Liver (tissue), 9 donors: Measurements from ENCODE around the gene PDRG1. TPM values are rescaled to one million over a fixed set of nuclear protein-coding genes. Genes with fewer than 3 reads are reported as not detected.

Experiments used
- DNase-seq: peaks from one replicate; pipeline ENCODE4 v3.0.0-alpha.2; 2017; ENCODE audit warnings: low spot score
- H3K27ac ChIP-seq, 2 donors: one replicate each; pipeline ENCODE4 v1.7.0; 2013; ENCODE audit warnings: inconsistent platforms in 2 of 2, low read length in 2 of 2, control low read depth in 1 of 2, low read depth in 1 of 2, mild to moderate bottlenecking in 1 of 2
- H3K27me3 ChIP-seq, 4 donors: one replicate each; pipeline versions ENCODE4 v1.6.1 to v1.7.0; 2013; ENCODE audit warnings: low read length in 3 of 4, inconsistent platforms in 1 of 4, mild to moderate bottlenecking in 1 of 4, moderate library complexity in 1 of 4; ENCODE audit not compliant: control insufficient read depth in 4 of 4, insufficient read depth in 4 of 4
- H3K36me3 ChIP-seq, 4 donors: one replicate each; pipeline versions ENCODE4 v1.6.1 to v1.7.0; 2013; ENCODE audit warnings: low read length in 3 of 4, mild to moderate bottlenecking in 3 of 4, low read depth in 1 of 4, moderate library complexity in 1 of 4; ENCODE audit not compliant: control insufficient read depth in 4 of 4, insufficient read depth in 3 of 4
- H3K4me1 ChIP-seq, 4 donors: one replicate each; pipeline versions ENCODE4 v1.6.1 to v1.7.0; 2013; ENCODE audit warnings: low read length in 3 of 4, mild to moderate bottlenecking in 3 of 4, moderate library complexity in 1 of 4; ENCODE audit not compliant: control insufficient read depth in 4 of 4, insufficient read depth in 4 of 4
- H3K4me3 ChIP-seq, 3 donors: one replicate each; pipeline versions ENCODE4 v1.6.1 to v1.7.0; 2013; ENCODE audit warnings: low read length in 3 of 3, control low read depth in 1 of 3, low read depth in 1 of 3, mild to moderate bottlenecking in 1 of 3
- H3K9ac ChIP-seq, 2 donors: one replicate each; pipeline ENCODE4 v1.7.0; 2013; ENCODE audit warnings: low read length in 2 of 2, mild to moderate bottlenecking in 2 of 2, moderate library complexity in 2 of 2, control low read depth in 1 of 2, low read depth in 1 of 2
- H3K9me3 ChIP-seq, 4 donors: one replicate each; pipeline versions ENCODE4 v1.6.1 to v1.7.0; 2013; ENCODE audit warnings: low read length in 3 of 4; ENCODE audit not compliant: control insufficient read depth in 4 of 4
- ATF3 ChIP-seq: IDR thresholded peaks from 2 replicates; pipeline ENCODE4 v1.6.1; 2016; ENCODE audit warnings: antibody characterized with exemption
- CTCF ChIP-seq: fragments of 150-350 bp; IDR thresholded peaks from 2 replicates; pipeline ENCODE4 v1.5.1; 2017; ENCODE audit warnings: improper control_type of control experiment, low read depth, low read length; ENCODE audit not compliant: missing input control
- FOXA2 ChIP-seq: IDR thresholded peaks from 2 replicates; pipeline ENCODE4 v1.6.1; 2016; ENCODE audit warnings: antibody characterized with exemption
- HNF4A ChIP-seq, 2 donors: conservative IDR thresholded peaks; 2 replicates each; pipeline ENCODE4 v1.6.1; 2016; ENCODE audit warnings: antibody characterized with exemption in 2 of 2, mild to moderate bottlenecking in 2 of 2
- HNF4G ChIP-seq: IDR thresholded peaks from 2 replicates; pipeline ENCODE4 v1.6.1; 2016; ENCODE audit warnings: antibody characterized with exemption
- RAD21 ChIP-seq, 2 donors: IDR thresholded peaks; 2 replicates each; pipeline ENCODE4 v1.6.1; 2016; ENCODE audit warnings: antibody characterized with exemption in 2 of 2, mild to moderate bottlenecking in 2 of 2
- YY1 ChIP-seq: IDR thresholded peaks from 2 replicates; pipeline ENCODE4 v1.6.1; 2016; ENCODE audit warnings: antibody characterized with exemption, mild to moderate bottlenecking
- WGBS: extraction: QIAGEN DNeasy Blood & Tissue Kit; methylation state at CpG from one replicate; pipeline ENCODE4 v1.1.7; 2013; 5-methylcytosine and 5-hydroxymethylcytosine counted together
- polyA plus RNA-seq, 2 donors: library from polyadenylated mRNA; stranded (reverse) in 1 of 2; unstranded in 1 of 2; fragments of 200-250 nt in 1 of 2; fragments of >200 nt in 1 of 2; fragmentation: Nextera tagmentation in 1 of 2; extraction: Ambion mirVana in 1 of 2; gene quantifications; one replicate each; pipeline versions ENCODE4 v1.2.1 to v1.2.3, GENCODE V29; 2013 to 2015
- total RNA-seq, 2 donors: library from RNA; depleted of rRNA; stranded (reverse); fragments of >200 nt; gene quantifications; one replicate each; pipeline ENCODE4 v1.2.3, GENCODE V29; 2014
- TF ChIP-seq, protein P1 (sequence below): IDR thresholded peaks from 2 replicates; pipeline ENCODE4 v1.6.1; 2016; ENCODE audit warnings: antibody characterized with exemption
- donor health status: healthy.
- donor health status: healthy.
- donor health status: healthy.
- donor health status: healthy.
- donor health status: healthy.

PDRG1 gene
- total and polyA plus RNA-seq, 4 donors = 2.2 to 8.0 (median 3.6) TPM

DNA sequence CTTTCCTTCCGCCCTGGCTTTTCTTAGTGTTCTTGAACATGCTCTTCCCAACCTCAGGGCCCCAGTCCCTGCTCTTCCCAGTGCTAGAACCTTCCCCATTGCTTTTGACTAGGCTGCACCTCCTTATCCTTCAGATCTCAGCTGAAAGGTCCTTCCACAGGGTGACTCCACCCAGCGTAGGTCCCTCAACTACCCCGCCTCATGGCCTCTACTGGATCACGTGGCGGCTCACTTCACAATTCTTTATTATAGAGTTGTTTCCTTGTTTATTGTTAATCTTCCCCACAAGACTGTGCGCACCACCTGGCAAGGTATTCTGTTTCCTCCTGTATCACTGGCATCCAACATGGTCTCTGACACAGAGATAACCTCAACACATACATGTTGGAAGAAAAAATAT is 50.2 kb downstream of the PDRG1 start:
- no peak for TF ChIP-seq FOXA2
- TF ChIP-seq YY1 = no peak
- TF ChIP-seq RAD21 (IDR thresholded peaks at IDR 0.05) = no peak
- no peak for TF ChIP-seq ATF3
- TF ChIP-seq HNF4A (conservative IDR thresholded peaks at IDR 0.05) = no peak
- TF ChIP-seq HNF4G = no peak
- TF ChIP-seq, protein P1, sequence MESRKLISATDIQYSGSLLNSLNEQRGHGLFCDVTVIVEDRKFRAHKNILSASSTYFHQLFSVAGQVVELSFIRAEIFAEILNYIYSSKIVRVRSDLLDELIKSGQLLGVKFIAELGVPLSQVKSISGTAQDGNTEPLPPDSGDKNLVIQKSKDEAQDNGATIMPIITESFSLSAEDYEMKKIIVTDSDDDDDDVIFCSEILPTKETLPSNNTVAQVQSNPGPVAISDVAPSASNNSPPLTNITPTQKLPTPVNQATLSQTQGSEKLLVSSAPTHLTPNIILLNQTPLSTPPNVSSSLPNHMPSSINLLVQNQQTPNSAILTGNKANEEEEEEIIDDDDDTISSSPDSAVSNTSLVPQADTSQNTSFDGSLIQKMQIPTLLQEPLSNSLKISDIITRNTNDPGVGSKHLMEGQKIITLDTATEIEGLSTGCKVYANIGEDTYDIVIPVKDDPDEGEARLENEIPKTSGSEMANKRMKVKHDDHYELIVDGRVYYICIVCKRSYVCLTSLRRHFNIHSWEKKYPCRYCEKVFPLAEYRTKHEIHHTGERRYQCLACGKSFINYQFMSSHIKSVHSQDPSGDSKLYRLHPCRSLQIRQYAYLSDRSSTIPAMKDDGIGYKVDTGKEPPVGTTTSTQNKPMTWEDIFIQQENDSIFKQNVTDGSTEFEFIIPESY = no peak
- Histone ChIP-seq H3K27ac (no peak overlapping the region), H3K9ac (no peak overlapping the region), H3K36me3 (no peaks in the 10 kb centered on the region), H3K4me1 (no peaks in the 10 kb centered on the region), H3K4me3 (no peak overlapping the region), H3K9me3 (no peaks in the 10 kb centered on the region), H3K27me3 (no peaks in the 10 kb centered on the region)
- DNase-seq = no peak
- WGBS = 76% methylated on average over 6 of the region's 6 CpGs

DNA sequence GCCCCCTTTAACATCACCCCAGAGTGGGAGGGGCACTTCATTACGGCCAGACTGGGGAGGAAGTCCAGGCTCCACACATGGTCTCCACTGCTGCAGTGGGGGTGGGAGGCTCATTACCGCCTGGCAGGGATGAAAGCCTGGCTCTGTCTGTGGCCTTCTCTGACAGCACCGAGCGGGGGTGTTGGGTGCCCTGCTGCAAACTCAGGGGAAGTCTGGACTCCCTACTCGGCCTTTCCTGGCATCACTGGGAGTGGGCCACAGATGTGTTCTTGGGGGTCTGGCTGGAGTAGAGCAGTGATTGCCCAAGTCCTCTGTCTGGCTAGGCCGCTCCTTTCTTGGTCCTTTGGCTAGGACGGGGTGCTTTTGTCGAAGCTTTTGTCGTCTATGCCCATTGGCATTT is 54.3 kb downstream of the PDRG1 start:
- no peak for DNase-seq

More for the DNA sequence above, 54.3 kb downstream of the PDRG1 start:
- H3K9me3 ChIP-seq = no peaks in the 10 kb centered on the region
- H3K36me3 ChIP-seq = no peaks in the 10 kb centered on the region
- H3K9ac ChIP-seq = no peak overlapping the region
- no peak overlapping the region for H3K4me3 ChIP-seq
- no peaks in the 10 kb centered on the region for H3K27me3 ChIP-seq
- 78% methylated on average over 9 of the region's 9 CpGs for WGBS
- H3K4me1 ChIP-seq = no peaks in the 10 kb centered on the region
- TF ChIP-seq, protein P1 = no peak
- no peak for TF ChIP-seq CTCF
- no peak overlapping the region for H3K27ac ChIP-seq
